OCI-M1 (cell line): Measurements from ENCODE around the gene SCRT2.
A peak's percentile ranks its signal among the peaks of the same experiment; 100 is the strongest.
"Not testable (repeated sequence)": the region's sequence is repeated elsewhere in the genome, so short reads cannot be mapped to it uniquely, and the experiment has no call there.

Source experiments
- DNase-seq: peaks from one replicate; lab custom pipeline; 2025; lab: John Stamatoyannopoulos, UW

SCRT2 gene

GRCh38 chr20:653110-653589 lies 22.5 kb downstream of the SCRT2 start, which contains the start of gene SRXN1:
TSS of gene SRXN1 (minus strand) at chr20:653200. CDS start at chr20:653185, 15 bp downstream.
- DNase-seq, result peak; percentile 96

- DNase-seq, result peak; percentile 72
Measured at GRCh38 chr20:652615-653109, 22.9 kb downstream of the SCRT2 start.

DNA sequence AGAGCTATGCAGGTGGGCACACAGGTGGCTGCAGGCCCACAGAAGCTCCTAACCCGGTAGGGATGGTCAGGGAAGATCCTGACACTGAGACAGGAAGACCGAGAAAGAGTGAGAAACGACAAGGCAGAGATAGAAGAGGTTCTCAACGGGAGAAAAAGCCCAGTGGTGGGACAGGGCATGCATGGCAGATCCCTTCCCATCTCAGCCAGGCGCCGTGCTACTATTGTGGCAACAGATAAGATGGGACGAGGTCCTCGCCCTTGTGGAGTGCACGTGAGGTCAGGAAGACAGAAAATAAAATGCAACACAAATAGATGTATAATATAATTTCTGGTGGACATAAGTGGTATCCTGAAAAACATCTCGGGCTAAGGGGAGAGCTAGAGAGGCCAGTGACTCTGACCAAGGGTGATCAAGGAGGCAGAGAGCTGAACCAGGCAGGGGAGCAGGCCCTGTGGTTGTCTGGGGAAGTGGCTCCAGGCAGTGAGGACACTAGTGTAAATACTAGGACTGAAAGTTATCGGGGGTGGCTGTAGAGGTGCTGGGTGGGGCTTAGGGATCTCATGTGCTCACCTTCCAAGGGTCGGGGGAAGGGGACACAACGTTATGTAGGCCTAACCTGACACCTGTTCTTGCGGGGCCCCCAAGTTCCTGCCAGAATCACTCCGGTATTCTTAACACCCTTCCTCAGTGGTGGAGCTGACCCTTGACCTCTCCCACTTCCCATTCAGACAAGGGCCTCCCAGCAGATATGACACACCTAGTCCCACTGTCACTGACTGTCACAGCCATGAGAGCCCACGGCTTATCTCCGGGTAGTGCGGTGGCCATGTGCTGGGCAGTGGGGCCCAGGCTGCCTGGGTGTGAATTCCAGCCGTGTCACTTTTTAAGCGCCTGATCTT lies 23.6 kb downstream of the SCRT2 start:
- DNase-seq, result peak; percentile 77

DNA sequence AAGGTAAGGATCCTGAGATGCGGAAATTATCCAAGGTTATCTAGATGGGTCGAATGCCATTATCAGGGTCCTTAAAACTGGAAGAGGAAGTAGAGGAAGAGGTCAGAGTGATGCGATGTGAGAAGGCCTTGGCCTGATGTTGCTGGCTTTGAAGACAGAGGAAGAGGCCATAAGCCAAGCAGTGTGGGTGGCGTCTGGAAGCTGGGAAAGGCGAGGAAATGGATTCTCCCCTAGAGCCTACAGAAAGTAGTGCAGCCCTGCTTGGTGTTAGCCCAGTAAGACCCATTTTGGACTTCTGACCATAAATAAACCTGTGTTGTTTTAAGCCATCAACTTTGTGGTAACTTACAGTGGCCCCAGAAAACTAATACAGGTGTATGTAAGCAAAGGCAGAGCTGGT lies 24.6 kb downstream of the SCRT2 start:
- no peak for DNase-seq

DNA sequence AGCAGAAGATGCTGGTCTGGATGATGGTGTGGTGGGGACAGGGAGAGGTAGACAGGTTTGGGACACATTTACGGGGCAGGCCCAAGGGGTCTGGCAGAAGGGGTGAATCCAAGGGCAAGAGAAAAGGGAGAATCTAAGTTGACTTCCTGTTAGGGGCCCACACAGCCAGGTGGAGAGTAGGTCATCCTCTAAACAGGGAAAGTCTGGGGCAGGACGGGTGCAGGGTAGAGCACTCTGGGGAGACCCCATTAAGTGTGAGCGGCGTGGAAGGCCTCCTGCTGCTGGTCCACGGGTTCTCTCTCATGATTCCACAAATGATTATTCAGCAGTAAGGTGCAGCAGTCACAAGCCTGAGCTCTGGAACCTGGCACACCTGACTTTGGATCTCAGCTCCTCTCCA lies 25.3 kb downstream of the SCRT2 start:
- DNase-seq, result no peak

- no peak for DNase-seq
Measured at GRCh38 chr20:647479-648019, 28.1 kb downstream of the SCRT2 start.

GRCh38 chr20:646868-647233 lies 28.8 kb downstream of the SCRT2 start:
- DNase-seq, result no peak

DNA sequence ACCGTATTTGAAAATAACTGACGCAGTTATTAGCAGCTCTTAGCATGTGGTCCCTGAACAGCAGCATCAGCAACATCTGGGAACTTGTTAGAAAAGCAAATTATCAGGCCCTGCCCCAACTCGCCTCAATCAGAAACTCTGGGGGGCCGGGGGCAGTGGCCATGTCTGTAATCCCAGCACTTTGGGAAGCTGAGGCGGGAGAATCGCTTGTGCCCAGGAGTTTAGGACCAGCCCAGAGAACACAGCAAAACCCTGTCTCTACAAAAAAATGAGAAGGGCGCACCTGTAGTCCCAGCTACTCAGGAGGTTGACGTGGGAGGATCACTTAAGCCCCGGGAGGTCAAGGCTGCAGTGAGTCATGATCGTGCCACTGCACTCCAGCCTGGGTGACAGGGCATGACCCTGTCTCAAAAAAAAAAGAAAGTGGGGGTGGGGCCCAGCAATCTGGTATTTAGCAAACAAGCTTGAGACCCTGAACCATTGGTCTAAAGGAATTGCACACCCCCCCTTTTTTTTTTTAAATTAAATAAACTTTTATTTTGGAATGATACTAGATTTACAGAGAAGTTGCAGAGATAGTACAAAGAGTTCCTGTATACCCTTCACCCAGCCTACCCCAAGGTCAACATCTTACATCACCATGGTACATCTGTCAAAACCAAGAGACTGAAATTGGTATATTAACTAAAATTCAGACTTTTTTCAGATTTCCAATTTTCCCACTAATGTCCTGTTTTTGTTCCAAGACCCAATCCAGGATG lies 29.3 kb downstream of the SCRT2 start:
- no peak for DNase-seq

DNA sequence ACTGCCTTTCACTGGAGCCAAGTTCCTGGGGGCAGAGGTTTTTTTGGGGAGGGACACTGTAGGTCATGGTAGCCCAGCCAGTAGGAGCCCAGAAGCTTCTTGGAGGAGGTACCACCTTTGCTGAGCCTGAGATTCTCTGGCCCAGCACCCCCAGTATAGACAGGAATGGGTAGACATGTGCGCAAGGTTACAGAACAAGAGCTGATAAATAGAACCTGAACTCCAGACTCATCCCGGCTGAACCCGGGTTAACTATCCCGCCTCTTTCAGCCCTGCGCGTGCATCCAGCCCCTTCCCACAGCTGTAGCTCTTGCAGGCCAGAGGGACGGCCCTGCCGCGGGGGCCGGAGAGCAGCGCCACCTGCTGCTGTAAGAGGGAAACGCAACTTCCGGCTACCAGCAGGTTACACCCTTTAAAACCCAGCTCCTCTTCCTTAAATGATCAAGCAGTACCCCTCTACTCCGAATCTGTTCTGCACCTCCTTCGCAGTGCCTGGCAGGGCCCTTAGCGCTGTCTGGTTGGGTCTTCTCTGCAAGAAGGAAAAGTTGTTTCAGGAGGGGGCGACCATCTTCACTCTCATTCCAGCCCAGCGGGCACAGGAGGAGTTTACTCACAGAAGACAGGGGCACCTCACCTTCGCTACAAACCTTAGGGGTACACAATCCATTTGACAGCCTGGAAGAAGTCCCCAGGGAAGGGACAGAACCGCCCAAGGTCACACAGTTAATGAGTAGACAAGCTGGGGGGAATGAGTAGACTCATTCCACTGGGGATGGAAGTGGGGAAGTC lies 30.1 kb downstream of the SCRT2 start:
- DNase-seq, result peak; percentile 94

DNA sequence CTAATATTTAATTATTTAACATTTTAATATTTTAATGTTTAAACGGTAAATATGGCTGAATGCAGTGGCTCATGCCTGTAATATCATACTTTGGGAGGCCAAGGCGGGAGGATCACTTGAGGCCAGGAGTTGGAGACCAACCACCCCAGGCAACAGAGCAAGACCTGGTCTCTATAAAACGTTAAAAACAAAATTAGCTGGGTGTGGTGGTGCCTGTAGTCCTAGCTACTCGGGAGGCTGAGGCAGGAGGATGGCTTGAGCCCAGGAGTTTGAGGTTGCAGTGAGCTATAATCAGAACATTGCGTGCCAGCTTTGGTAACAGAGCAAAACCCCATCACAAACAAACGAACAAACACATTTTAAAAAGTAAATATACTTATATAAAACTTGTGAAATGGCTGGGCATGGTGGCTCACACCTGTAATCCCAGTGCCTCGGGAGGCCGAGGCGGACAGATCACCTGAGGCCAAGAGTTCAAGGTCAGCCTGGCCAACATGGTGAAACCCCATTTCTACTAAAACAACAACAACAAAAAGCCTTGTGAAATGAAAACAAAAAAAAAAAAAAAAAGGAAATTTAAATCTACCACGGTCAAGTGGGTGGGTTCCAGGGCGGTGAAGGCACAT lies 30.8 kb downstream of the SCRT2 start:
- DNase-seq, result no peak

DNA sequence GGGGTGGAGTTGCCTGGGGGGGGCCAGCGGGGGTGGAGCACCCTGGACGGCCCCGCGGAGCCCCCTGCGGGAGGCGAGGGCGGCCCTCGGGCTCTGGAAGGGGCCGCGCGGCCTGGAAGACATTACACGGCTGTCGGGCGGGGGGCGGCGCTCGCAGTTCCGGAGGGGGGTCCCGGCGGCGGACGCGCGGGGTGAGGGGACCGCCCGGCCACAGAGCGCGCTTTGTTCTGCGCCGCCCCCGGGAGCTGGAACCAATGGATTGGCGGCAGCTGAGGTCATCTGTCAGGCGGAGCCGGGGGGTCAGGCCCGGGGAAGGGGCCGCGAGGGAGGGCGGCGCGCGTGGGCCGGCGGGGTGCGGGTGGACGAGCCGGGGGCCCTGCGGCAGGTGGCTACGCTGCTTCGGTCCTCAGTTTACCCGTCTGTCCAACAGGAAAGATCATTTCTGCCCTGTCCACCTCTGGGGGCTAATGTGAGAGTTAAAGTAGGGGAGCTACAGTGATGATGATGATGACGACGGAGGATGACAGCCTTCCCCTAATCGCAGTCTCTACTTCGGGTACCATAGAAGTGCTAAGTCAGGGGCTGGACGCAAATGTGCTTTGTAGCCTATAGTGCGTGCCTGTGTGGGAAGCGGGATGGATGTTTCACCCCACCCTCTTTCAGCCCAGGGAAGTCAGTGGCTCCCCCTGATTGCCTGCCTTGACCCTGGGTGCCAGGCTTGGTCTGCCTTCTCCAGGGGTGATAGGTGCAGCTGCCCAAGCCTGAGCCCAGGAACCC lies 33.0 kb downstream of the SCRT2 start:
- no peak for DNase-seq

DNA sequence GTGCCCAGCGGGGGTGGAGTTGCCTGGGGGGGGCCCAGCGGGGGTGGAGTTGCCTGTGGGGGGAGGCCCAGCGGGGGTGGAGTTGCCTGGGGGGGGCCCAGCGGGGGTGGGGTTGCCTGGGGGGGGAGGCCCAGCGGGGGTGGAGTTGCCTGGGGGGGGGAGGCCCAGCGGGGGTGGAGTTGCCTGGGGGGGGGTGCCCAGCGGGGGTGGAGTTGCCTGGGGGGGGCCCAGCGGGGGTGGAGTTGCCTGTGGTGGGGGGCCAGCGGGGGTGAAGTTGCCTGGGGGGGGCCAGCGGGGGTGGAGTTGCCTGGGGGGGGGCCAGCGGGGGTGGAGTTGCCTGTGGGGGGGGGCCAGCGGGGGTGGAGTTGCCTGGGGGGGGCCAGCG lies 33.6 kb downstream of the SCRT2 start:
- DNase-seq, result not testable (repeated sequence)

DNA sequence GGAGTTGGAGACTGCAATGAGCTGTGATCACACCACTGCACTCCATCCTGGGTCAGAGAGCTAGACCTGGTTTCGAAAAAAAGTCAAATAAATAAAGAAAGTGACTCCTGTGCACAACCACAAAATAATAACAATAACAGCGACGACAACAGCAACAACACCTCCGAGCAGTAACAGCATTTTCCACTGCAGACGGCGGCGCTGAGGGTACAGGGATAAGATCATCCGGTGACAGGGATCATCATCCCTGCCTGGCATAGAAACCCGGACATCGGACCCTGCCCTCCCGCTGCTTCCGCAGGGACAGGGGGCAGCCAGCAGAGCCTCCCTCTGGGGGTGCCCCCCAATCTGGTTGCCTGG lies 34.1 kb downstream of the SCRT2 start:
- DNase-seq, result peak; percentile 62

DNA sequence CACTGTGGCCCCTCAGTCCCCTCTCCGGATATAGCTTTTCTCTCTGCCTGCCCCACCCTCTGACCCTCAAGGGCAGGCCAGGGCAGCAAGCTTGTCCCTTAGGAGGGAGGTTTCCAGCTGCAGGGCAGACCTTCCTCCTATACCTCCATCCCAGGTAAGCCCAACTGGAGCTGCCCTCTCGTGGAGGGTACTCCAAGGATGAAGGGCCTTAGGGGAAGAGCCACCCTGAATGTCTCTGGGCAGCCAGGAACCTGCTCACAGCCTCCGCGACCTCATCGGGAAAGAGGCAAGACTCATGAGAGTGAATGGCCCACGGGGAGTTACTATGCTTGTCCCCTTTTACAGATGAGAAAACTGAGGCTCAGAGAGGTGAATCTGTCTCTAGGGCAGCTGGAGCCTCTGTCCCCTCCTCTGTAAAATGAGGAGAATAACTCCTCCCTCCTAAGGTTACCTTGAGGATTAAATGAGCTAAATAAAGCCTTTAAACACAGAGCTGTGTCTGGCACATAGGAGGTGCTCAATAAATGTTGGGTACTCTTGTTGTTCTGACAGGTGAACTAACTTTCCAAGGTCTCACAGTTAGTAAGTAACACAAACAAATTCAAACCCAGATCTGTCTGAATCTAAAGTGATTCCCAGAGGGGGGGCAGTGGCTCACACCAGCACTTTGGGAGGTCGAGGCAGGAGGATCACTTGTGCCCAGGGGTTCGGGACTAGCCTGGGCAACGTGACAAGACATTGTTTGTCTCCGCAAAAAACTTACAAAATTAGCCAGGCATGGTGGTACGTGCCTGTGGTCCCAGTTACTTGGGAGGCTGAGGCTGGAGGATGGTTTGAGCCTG lies 34.7 kb downstream of the SCRT2 start:
- DNase-seq, result no peak

GRCh38 chr20:638579-638978 lies 37.0 kb downstream of the SCRT2 start:
- no peak for DNase-seq

DNA sequence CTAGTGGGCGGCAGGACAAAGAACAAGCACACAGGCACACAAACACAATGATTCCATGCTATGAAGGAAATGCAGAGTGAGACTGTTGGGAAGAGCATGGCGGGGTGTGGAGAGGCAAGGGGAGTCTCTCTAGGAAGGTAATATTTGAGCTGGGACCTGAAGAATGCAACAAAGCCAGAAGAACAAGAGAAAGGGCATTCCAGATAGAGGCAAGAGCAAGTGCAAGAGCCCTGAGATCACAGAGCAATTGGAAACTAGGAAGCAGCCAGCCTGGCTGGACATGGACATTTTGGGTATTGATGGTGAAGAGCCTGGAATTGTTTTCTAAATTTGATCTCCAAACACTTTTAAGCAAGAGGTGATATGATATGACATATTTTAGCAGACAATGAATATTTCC lies 38.0 kb downstream of the SCRT2 start:
- DNase-seq, result no peak

GRCh38 chr20:635893-636338 lies 39.7 kb downstream of the SCRT2 start:
- DNase-seq, result no peak

DNA sequence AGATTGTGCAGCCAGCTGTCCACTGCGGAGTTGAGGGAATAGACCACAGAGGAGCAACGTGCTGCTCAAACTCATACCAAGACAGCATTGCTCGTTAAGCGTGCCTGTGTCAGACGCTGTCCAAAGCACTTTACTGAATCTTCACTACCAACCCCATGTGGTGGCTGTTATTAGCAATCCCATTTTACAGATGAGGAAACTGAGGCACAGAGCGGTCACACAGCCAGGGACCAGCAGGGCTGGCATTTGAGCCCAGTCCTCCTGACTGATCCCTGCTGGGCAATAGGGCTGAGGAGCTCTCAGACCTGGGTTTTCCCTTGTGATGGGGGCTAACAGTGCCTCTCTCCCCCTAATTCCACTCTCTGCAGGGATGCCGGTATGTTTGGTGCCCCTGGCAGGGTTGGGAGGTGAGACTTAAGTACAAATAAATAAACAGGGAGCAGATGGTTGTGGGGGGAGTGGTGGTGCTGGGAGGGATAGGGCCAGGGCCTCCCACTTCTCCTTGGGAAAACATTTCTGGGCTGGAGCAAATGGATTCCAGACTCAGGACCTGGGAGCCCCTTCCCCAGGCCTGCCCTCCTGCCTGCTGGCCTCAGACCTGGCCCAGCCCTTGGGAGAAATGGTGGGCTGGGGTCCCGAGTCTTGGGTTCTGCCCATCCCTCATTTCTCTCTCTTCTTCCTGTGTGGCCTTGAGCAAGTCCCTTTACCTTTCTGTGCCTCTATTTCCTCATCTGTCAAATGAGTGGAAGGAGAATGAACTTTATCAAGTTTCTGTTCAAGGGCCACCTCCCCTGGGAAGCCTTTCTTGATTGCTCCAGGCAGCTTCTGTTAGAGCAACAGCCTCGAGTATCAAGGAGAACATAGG lies 40.3 kb downstream of the SCRT2 start:
- no peak for DNase-seq
